Skin of body (tissue), 2 donors: ENCODE results near the gene DOCK2. TPM values are rescaled to one million over a fixed set of nuclear protein-coding genes. Genes with fewer than 3 reads are reported as not detected.
"Not testable (repeated sequence)": the region's sequence is repeated elsewhere in the genome, so short reads cannot be mapped to it uniquely, and the experiment has no call there.

Source experiments
- DNase-seq: peaks from one replicate; lab custom pipeline; 2025; lab: John Stamatoyannopoulos, UW
- total RNA-seq: library from RNA; depleted of rRNA; stranded (reverse); fragments of >200 nt; gene quantifications from one replicate; pipeline ENCODE4 v1.2.3, GENCODE V29; 2014

The DOCK2 gene
- 20.6 TPM for total RNA-seq

GRCh38 chr5:169637085-169637548 lies at the start of gene DOCK2:
Gene DOCK2 (plus strand): TSS chr5:169637275. CDS start chr5:169637327, 52 bp downstream.
- no peak for DNase-seq

GRCh38 chr5:169590602-169591001 lies 46.5 kb upstream of the DOCK2 start:
- DNase-seq: no peak

GRCh38 chr5:169591636-169592035 lies 45.4 kb upstream of the DOCK2 start:
- DNase-seq: no peak

- DNase-seq: no peak
These were observed 44.0 kb upstream of the DOCK2 start for GRCh38 chr5:169592937-169593650.

GRCh38 chr5:169595172-169595820 lies 41.8 kb upstream of the DOCK2 start:
- no peak for DNase-seq

GRCh38 chr5:169599451-169599850 lies 37.6 kb upstream of the DOCK2 start:
- no peak for DNase-seq

- DNase-seq: no peak
These were observed 34.5 kb upstream of the DOCK2 start for GRCh38 chr5:169602535-169602934.

- no peak for DNase-seq
These were observed 30.8 kb upstream of the DOCK2 start for GRCh38 chr5:169606279-169606678.

GRCh38 chr5:169607882-169608281 lies 29.2 kb upstream of the DOCK2 start:
- DNase-seq: no peak

- no peak for DNase-seq
These were observed 27.4 kb upstream of the DOCK2 start for GRCh38 chr5:169609716-169610115.

GRCh38 chr5:169610606-169611005 lies 26.5 kb upstream of the DOCK2 start:
- no peak for DNase-seq

- DNase-seq: no peak
These were observed 21.5 kb upstream of the DOCK2 start for GRCh38 chr5:169615561-169615960.

- DNase-seq: not testable (repeated sequence)
These were observed 12.8 kb upstream of the DOCK2 start for GRCh38 chr5:169624307-169624706.

- no peak for DNase-seq
These were observed 10.3 kb upstream of the DOCK2 start for GRCh38 chr5:169626779-169627178.

- no peak for DNase-seq
These were observed 9.5 kb upstream of the DOCK2 start for GRCh38 chr5:169627551-169627950.

GRCh38 chr5:169628892-169629291 lies 8.2 kb upstream of the DOCK2 start:
- DNase-seq: no peak

- no peak for DNase-seq
These were observed 7.1 kb upstream of the DOCK2 start for GRCh38 chr5:169629847-169630548.

GRCh38 chr5:169631360-169631759 lies 5.7 kb upstream of the DOCK2 start:
- no peak for DNase-seq

GRCh38 chr5:169632946-169633345 lies 4.1 kb upstream of the DOCK2 start:
- no peak for DNase-seq

- no peak for DNase-seq
These were observed 2.5 kb upstream of the DOCK2 start for GRCh38 chr5:169634606-169635005.

- no peak for DNase-seq
These were observed 1.1 kb upstream of the DOCK2 start for GRCh38 chr5:169635936-169636335.

- no peak for DNase-seq
These were observed 494 bp upstream of the DOCK2 start for GRCh38 chr5:169636477-169637084.
